Endodermal cell (in vitro differentiated cells): ENCODE data around the gene NPAS3. TPM values are rescaled to one million over a fixed set of nuclear protein-coding genes. Genes with fewer than 3 reads are reported as not detected.

Source experiments
- DNase-seq: peaks from one replicate; pipeline ENCODE4 v3.0.0-alpha.2; 2017
- H3K27ac ChIP-seq: 2 replicates; pipeline ENCODE4 v1.5.1; 2013; ENCODE audit warnings: mild to moderate bottlenecking, low read depth, low read length, moderate library complexity
- H3K27me3 ChIP-seq: 2 replicates; pipeline ENCODE4 v1.6.1; 2013; ENCODE audit warnings: mild to moderate bottlenecking, low read length, moderate library complexity; ENCODE audit not compliant: insufficient read depth, control insufficient read depth, poor library complexity, severe bottlenecking
- H3K36me3 ChIP-seq: 2 replicates; pipeline ENCODE4 v1.7.0; 2013; ENCODE audit warnings: mild to moderate bottlenecking, low read length, moderate library complexity; ENCODE audit not compliant: control insufficient read depth, insufficient read depth
- H3K4me1 ChIP-seq: one replicate; pipeline ENCODE4 v1.7.0; 2013; ENCODE audit warnings: low read length; ENCODE audit not compliant: control insufficient read depth, insufficient read depth
- H3K4me3 ChIP-seq: 2 replicates; pipeline ENCODE4 v1.5.1; 2013; ENCODE audit warnings: mild to moderate bottlenecking, low read length, moderate library complexity
- H3K9ac ChIP-seq: 2 replicates; pipeline ENCODE4 v1.6.1; 2013; ENCODE audit warnings: mild to moderate bottlenecking, low read length, moderate library complexity; ENCODE audit not compliant: poor library complexity, severe bottlenecking; ENCODE audit errors: extremely low read depth
- H3K9me3 ChIP-seq: 2 replicates; pipeline ENCODE4 v1.6.1; 2013; ENCODE audit warnings: mild to moderate bottlenecking, low read length, moderate library complexity; ENCODE audit not compliant: control insufficient read depth
- H3K27ac Mint-ChIP-seq: 2 replicates; pipeline ENCODE4 v1.8.0; 2020; ENCODE audit warnings: mixed read lengths
- H3K27me3 Mint-ChIP-seq: 2 replicates; pipeline ENCODE4 v1.8.0; 2021; ENCODE audit warnings: mild to moderate bottlenecking, mixed read lengths; ENCODE audit not compliant: insufficient read depth
- H3K36me3 Mint-ChIP-seq: 2 replicates; pipeline ENCODE4 v1.8.0; 2020; ENCODE audit warnings: low read depth, mixed read lengths
- H3K4me1 Mint-ChIP-seq: 2 replicates; pipeline ENCODE4 v1.8.0; 2020; ENCODE audit warnings: mixed read lengths
- H3K4me3 Mint-ChIP-seq: 2 replicates; pipeline ENCODE4 v1.8.0; 2020; ENCODE audit warnings: mild to moderate bottlenecking, moderate library complexity, mixed read lengths
- H3K9me3 Mint-ChIP-seq: 2 replicates; pipeline ENCODE4 v1.8.0; 2020; ENCODE audit warnings: mild to moderate bottlenecking, mixed read lengths
- CTCF ChIP-seq: fragments of 200-600 bp; sonication (generic); conservative IDR thresholded peaks from 2 replicates; pipeline ENCODE4 v1.5.0; 2021; ENCODE audit warnings: antibody characterized with exemption, mild to moderate bottlenecking
- WGBS, 2 experiments: methylation state at CpG; one replicate each; pipeline versions ENCODE4 v1.1.5 to v1.1.7; 2013; ENCODE audit warnings: missing lambda C conversion rate in 2 of 2, mixed read lengths in 1 of 2; ENCODE audit not compliant: insufficient coverage in 1 of 2, insufficient read length in 1 of 2; 5-methylcytosine and 5-hydroxymethylcytosine counted together
- total RNA-seq, 2 donors: library from RNA; stranded (reverse); fragmentation: NEBNext Ultra II Directional in 1 of 2; extraction: Animal tissue kit (Norgen Biotek cat#: 25700) in 1 of 2; gene quantifications; 2 replicates in 1 of 2; 3 replicates in 1 of 2; pipeline ENCODE4 v1.2.1, GENCODE V29; 2021

The NPAS3 gene
- total RNA-seq, 2 donors from 2014 or later: 1.4 to 1.6 TPM

DNA sequence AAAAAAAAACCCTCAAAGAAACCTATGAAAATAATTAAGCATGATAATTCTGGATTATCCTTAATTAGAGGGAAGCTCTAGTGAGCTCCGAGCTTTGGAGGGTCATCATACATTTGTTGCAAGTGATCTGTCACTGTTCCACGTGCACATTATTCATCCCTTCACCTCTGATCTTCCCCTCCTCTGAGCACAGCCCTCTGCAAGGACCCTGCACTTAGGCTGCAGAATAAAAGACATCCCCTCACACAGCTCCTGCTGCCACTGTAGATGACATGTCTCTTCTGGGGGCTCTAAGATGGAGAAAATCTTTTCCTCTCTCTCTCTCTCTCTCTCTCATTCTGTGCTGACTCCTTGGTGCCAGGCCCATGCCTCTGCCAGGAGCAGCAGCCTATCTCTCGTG lies 711.8 kb downstream of the NPAS3 start:
- no peak for TF ChIP-seq CTCF
- Mint-ChIP-seq H3K27me3 (no peaks in the 10 kb centered on the region), H3K4me3 (no peak overlapping the region), H3K27ac (no peak overlapping the region), H3K4me1 (peaks cover 9% of the 10 kb centered on the region), H3K9me3 (no peaks in the 10 kb centered on the region), H3K36me3 (no peaks in the 10 kb centered on the region)
- no peak overlapping the region for H3K27ac ChIP-seq
- WGBS, 2 experiments: 88% methylated on average over 3 of the region's 3 CpGs; no CpG with 5 or more reads in 1 of the 2 experiments
- H3K36me3 ChIP-seq: no peaks in the 10 kb centered on the region
- no peak overlapping the region for H3K9ac ChIP-seq
- no peak overlapping the region for H3K4me3 ChIP-seq
- no peaks in the 10 kb centered on the region for H3K9me3 ChIP-seq
- no peaks in the 10 kb centered on the region for H3K27me3 ChIP-seq
- no peak for DNase-seq
- no peaks in the 10 kb centered on the region for H3K4me1 ChIP-seq

- Histone ChIP-seq H3K9me3 (no peaks in the 10 kb centered on the region), H3K27ac (no peak overlapping the region), H3K4me1 (no peaks in the 10 kb centered on the region), H3K9ac (no peak overlapping the region), H3K4me3 (no peak overlapping the region), H3K36me3 (no peaks in the 10 kb centered on the region), H3K27me3 (no peaks in the 10 kb centered on the region)
- Mint-ChIP-seq H3K36me3 (no peaks in the 10 kb centered on the region), H3K4me3 (no peak overlapping the region), H3K4me1 (peaks cover 2% of the 10 kb centered on the region), H3K9me3 (no peaks in the 10 kb centered on the region), H3K27me3 (no peaks in the 10 kb centered on the region), H3K27ac (no peak overlapping the region)
- WGBS, 2 experiments: 85 to 90% methylated on average over 8 to 11 of the region's 11 CpGs
- TF ChIP-seq CTCF: no peak
- DNase-seq: no peak
Observed at GRCh38 chr14:33652566-33653307, 714.1 kb downstream of the NPAS3 start.

DNA sequence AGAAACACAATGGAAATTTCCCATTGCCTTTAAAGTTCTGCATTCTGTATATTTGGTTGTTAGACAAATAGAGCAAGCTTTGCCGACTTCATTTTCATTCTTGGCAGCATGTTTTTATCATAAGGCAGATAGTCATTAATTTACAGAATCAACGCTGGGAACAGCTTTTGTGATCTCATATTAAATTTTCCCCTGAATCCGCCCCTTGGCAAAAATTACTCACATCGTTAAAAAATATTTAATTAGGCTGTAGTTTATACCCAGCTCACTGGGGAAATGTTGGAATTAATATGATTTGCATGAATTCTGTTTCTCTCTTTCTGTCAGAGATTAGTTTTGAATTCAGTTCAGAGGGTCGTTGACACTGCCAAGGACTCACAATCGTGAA lies 714.6 kb downstream of the NPAS3 start:
- Histone ChIP-seq H3K27me3 (no peaks in the 10 kb centered on the region), H3K4me1 (no peaks in the 10 kb centered on the region), H3K27ac (no peak overlapping the region), H3K4me3 (no peak overlapping the region), H3K9me3 (no peaks in the 10 kb centered on the region), H3K36me3 (no peaks in the 10 kb centered on the region), H3K9ac (no peak overlapping the region)
- WGBS, 2 experiments: 96 to 100% methylated on average over 6 of the region's 6 CpGs
- H3K9me3 Mint-ChIP-seq: no peaks in the 10 kb centered on the region
- H3K27me3 Mint-ChIP-seq: no peaks in the 10 kb centered on the region
- no peaks in the 10 kb centered on the region for H3K36me3 Mint-ChIP-seq
- H3K4me3 Mint-ChIP-seq: no peak overlapping the region
- H3K27ac Mint-ChIP-seq: no peak overlapping the region
- DNase-seq: no peak
- H3K4me1 Mint-ChIP-seq: no peaks in the 10 kb centered on the region
- TF ChIP-seq CTCF: no peak
